OCI-LY1 (cell line): ENCODE measurements around the gene FUBP1.

Source experiments
- H2AFZ ChIP-seq: fragments of 200-600 bp; sonication (generic), shearing (Covaris generic); 2 replicates; pipeline ENCODE4 v1.6.0; 2014; ENCODE audit warnings: antibody characterized with exemption, mild to moderate bottlenecking, low read length
- H3F3A ChIP-seq: fragments of 200-600 bp; sonication (generic), shearing (Covaris generic); 2 replicates; pipeline ENCODE4 v1.6.0; 2014; ENCODE audit warnings: mild to moderate bottlenecking, antibody characterized with exemption, low read length, moderate library complexity; ENCODE audit not compliant: insufficient read depth
- H3K27ac ChIP-seq: fragments of 200-600 bp; sonication (generic); 2 replicates; pipeline ENCODE4 v1.5.1; 2014; ENCODE audit warnings: low read length, mixed run types, mild to moderate bottlenecking, low read depth; ENCODE audit not compliant: poor library complexity, severe bottlenecking
- H3K27me3 ChIP-seq: fragments of 200-600 bp; sonication (generic); 2 replicates; pipeline ENCODE4 v1.6.0; 2014; ENCODE audit warnings: antibody characterized with exemption, mild to moderate bottlenecking, low read length, moderate library complexity; ENCODE audit not compliant: insufficient read depth
- H3K36me3 ChIP-seq: fragments of 200-600 bp; sonication (generic); 2 replicates; pipeline ENCODE4 v1.6.1; 2014; ENCODE audit warnings: mild to moderate bottlenecking, antibody characterized with exemption, low read length, moderate library complexity, mixed read lengths; ENCODE audit not compliant: insufficient read depth
- H3K4me1 ChIP-seq: fragments of 200-600 bp; sonication (generic); 2 replicates; pipeline ENCODE4 v1.5.1; 2014; ENCODE audit warnings: mild to moderate bottlenecking, low read length, moderate library complexity; ENCODE audit not compliant: insufficient read depth, severe bottlenecking
- H3K4me2 ChIP-seq: fragments of 200-600 bp; sonication (generic), shearing (Covaris generic); 2 replicates; pipeline ENCODE4 v1.6.1; 2014; ENCODE audit warnings: low read length
- H3K4me3 ChIP-seq: fragments of 200-600 bp; sonication (generic); 2 replicates; pipeline ENCODE4 v1.5.1; 2014; ENCODE audit warnings: low read length, low read depth, mild to moderate bottlenecking, mixed read lengths; ENCODE audit not compliant: poor library complexity, severe bottlenecking
- H3K79me2 ChIP-seq: fragments of 200-600 bp; shearing (Covaris generic); 2 replicates; pipeline ENCODE4 v1.6.1; 2016; ENCODE audit warnings: mixed run types, low read length, mixed read lengths; ENCODE audit not compliant: insufficient read depth
- H3K9ac ChIP-seq: fragments of 200-600 bp; sonication (generic), shearing (Covaris generic); 2 replicates; pipeline ENCODE4 v1.6.1; 2014; ENCODE audit warnings: mild to moderate bottlenecking, low read length, mixed read lengths
- H3K9me2 ChIP-seq: fragments of 200-600 bp; sonication (generic), shearing (Covaris generic); 2 replicates; pipeline ENCODE4 v1.6.1; 2014; ENCODE audit warnings: low read depth, mild to moderate bottlenecking, low read length, mixed read lengths
- H3K9me3 ChIP-seq: fragments of 200-600 bp; shearing (Covaris generic); 2 replicates; pipeline ENCODE4 v1.6.1; 2014; ENCODE audit warnings: low read length, mixed read lengths
- H4K20me1 ChIP-seq: fragments of 200-600 bp; sonication (generic), shearing (Covaris generic); 2 replicates; pipeline ENCODE4 v1.6.0; 2016; ENCODE audit warnings: mild to moderate bottlenecking, low read length; ENCODE audit not compliant: insufficient read depth
- EZH2 ChIP-seq: fragments of 200-600 bp; sonication (generic), shearing (Covaris generic); IDR thresholded peaks from 2 replicates; pipeline ENCODE4 v1.8.0; 2017; ENCODE audit warnings: borderline replicate concordance, mixed run types, mild to moderate bottlenecking, antibody characterized with exemption, low read length, moderate library complexity, mixed read lengths
- TF ChIP-seq, protein P1 (sequence below): fragments of 200-600 bp; sonication (generic), shearing (Covaris generic); IDR thresholded peaks from 2 replicates; pipeline ENCODE4 v1.5.1; 2017; ENCODE audit warnings: mild to moderate bottlenecking, antibody characterized with exemption, low read length, moderate library complexity, mixed read lengths

Gene FUBP1

DNA sequence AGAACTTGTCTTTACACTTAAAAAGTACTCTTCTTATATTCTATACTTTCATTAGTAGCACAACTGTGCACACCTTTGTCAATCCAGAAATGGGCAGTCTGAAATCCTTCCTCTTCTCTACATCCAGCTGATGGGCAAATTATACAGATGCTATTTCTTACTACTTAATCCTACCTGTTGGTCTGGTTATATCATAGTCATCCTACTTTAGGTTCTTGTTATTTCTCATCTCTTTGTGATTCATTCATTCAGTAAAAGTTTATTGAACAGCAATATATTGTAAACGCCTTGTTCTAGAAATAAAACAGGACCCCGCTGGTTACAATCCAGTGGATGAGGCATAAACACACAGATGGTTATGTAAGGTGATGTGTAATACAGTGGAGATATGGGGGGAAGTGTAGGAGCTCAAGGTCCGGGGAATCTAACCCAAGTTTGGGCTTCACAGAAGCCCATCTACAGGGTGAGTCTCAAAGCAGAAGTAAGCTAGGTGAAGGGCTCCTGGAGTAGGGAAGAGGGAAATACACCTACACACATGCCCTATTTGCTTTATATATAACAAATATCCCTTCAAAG is 11.8 kb upstream of the FUBP1 start:
- no peaks in the 10 kb centered on the region for H3K9me2 ChIP-seq
- no peaks in the 10 kb centered on the region for H3K27me3 ChIP-seq
- no peaks in the 10 kb centered on the region for H3K4me1 ChIP-seq
- no peaks in the 10 kb centered on the region for H3F3A ChIP-seq
- H4K20me1 ChIP-seq = no peaks in the 10 kb centered on the region
- H2AFZ ChIP-seq = no peak overlapping the region
- peaks cover 30% of the 10 kb centered on the region for H3K36me3 ChIP-seq
- no peak overlapping the region for H3K4me3 ChIP-seq
- no peak overlapping the region for H3K9ac ChIP-seq
- TF ChIP-seq, protein P1, sequence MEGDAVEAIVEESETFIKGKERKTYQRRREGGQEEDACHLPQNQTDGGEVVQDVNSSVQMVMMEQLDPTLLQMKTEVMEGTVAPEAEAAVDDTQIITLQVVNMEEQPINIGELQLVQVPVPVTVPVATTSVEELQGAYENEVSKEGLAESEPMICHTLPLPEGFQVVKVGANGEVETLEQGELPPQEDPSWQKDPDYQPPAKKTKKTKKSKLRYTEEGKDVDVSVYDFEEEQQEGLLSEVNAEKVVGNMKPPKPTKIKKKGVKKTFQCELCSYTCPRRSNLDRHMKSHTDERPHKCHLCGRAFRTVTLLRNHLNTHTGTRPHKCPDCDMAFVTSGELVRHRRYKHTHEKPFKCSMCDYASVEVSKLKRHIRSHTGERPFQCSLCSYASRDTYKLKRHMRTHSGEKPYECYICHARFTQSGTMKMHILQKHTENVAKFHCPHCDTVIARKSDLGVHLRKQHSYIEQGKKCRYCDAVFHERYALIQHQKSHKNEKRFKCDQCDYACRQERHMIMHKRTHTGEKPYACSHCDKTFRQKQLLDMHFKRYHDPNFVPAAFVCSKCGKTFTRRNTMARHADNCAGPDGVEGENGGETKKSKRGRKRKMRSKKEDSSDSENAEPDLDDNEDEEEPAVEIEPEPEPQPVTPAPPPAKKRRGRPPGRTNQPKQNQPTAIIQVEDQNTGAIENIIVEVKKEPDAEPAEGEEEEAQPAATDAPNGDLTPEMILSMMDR = no peak
- no peak for TF ChIP-seq EZH2
- no peak overlapping the region for H3K4me2 ChIP-seq
- H3K79me2 ChIP-seq = peaks cover 16% of the 10 kb centered on the region; the same call in 1 of the 2 replicates
- no peak overlapping the region for H3K27ac ChIP-seq
- no peaks in the 10 kb centered on the region for H3K9me3 ChIP-seq

DNA sequence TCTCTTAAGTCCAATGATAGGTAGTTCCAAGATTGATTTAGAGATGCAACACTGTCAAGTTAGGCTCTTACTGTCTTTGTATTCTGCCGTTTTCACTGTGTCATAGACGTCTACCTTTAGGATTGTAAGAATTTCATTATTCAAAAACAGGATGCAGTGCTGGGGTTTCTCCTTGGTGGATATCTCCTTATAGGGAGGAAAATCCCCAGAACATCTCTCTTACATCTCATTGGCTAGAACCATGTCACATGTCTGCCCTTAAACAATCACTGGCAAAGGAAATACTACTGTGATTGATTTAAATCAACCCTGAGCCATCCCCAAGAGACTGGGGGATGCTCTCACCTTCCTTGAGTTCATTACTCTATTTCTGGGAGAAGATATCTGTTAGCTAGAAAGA is 10.9 kb upstream of the FUBP1 start:
- Histone ChIP-seq H4K20me1 (no peaks in the 10 kb centered on the region), H3K4me2 (no peak overlapping the region), H3K27ac (no peak overlapping the region), H3K4me3 (no peak overlapping the region), H3K9me3 (no peaks in the 10 kb centered on the region), H3K36me3 (peaks cover 29% of the 10 kb centered on the region), H3K4me1 (no peaks in the 10 kb centered on the region), H2AFZ (no peak overlapping the region), H3F3A (no peaks in the 10 kb centered on the region), H3K9ac (no peak overlapping the region), H3K9me2 (no peaks in the 10 kb centered on the region), H3K79me2 (peaks cover 18% of the 10 kb centered on the region; the same call in 1 of the 2 replicates), H3K27me3 (no peaks in the 10 kb centered on the region)
- TF ChIP-seq, protein P1 = no peak
- TF ChIP-seq EZH2 = no peak

DNA sequence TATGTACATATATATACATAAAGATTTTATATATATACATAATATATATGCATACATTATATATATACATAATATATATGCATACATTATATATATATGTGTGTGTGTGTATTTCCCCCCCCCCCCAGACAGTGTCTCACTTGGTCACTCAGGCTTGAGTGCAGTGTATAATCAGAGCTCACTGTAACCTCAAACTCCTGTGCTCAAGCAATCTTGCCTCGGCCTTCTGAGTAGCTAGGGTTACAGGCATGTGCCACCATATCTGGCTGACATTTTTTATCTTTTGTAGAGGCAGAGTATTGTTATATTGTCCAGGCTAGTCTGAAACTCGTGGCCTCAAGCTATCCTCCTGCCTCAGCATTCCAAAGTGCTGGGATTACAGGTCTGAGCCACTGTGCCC is 9.0 kb upstream of the FUBP1 start:
- no peaks in the 10 kb centered on the region for H3F3A ChIP-seq
- peaks cover 18% of the 10 kb centered on the region for H3K36me3 ChIP-seq
- H2AFZ ChIP-seq = no peak overlapping the region
- no peak for TF ChIP-seq EZH2
- TF ChIP-seq, protein P1 = no peak
- H3K9me3 ChIP-seq = no peaks in the 10 kb centered on the region
- no peak overlapping the region for H3K4me3 ChIP-seq
- H3K27ac ChIP-seq = no peak overlapping the region
- no peaks in the 10 kb centered on the region for H4K20me1 ChIP-seq
- H3K4me1 ChIP-seq = no peaks in the 10 kb centered on the region
- no peaks in the 10 kb centered on the region for H3K9me2 ChIP-seq
- no peaks in the 10 kb centered on the region for H3K27me3 ChIP-seq
- H3K79me2 ChIP-seq = peaks cover 18% of the 10 kb centered on the region; the same call in 1 of the 2 replicates
- H3K9ac ChIP-seq = no peak overlapping the region
- no peak overlapping the region for H3K4me2 ChIP-seq
